Measurements from ENCODE around the gene TMEM167A.

The TMEM167A gene

DNA sequence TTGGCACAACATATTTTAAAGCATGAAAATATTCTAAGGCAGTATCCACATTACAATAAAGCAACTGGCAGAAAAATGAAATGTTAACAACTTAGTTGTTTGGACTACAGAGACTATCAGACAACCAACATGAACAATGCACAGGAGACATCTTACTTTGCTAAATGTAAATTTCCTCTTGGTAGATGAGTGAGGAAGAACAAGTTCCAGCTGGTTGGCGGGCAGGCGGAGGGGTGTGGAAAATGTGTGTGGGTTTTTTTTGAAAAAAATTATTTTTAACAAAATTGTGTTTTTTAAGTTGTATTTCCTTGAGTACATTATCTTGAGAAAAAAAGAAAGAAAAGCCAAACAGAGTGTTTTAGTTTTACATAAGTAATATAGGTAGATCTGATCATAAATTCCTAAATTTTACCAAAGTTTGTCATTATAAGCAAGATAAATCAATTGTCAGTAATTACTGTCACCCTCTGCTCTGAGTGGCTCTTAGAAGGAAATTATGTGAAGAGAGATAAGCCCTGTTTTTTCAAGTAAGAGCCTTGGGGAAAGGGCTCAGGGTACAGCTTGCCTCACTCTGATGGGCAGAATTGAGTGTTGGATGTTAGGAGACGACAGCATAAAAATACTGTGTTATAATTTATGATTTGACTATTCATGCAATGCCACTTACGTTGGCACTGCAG lies 42.5 kb downstream of the TMEM167A start:
- no peak for DNase-seq

DNA sequence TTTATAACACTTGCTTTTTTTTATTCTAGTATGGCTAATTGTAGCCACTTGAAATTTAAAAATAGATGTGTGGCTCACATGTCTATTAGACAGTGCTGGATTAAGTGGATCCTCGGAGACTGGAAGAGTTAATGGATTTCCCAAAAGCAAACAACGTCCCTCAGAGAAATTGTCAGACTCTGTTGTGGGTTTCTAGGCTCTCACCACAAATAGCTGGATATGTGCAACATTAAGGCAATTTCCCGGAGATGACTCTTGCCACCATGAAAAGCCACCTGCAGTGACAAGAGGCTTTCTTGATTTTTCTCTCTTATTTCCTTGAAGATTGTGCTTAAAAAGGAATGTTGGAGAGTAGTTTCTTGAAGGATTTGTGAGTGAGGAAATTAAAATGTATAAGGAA lies 43.2 kb downstream of the TMEM167A start:
- DNase-seq = no peak

DNA sequence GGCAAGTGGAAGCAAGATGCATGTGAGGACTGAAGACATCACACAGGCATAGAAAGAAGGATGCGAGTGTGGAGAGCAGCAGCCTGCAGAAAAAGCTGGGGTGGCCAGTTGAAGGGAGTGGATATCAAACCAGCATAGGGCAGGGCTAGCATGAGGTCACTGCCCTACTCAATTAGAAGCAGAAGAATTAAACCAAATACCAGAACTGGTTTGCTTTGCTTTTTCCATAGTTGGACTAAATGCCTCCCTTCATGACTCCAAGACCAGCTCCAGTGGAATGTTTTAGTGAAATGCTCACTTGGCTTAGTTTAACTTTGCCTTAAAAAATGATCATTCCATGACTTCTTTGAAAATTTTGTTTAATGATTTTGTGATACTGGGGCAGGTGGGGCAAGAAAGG lies 45.8 kb downstream of the TMEM167A start:
- DNase-seq = no peak

DNA sequence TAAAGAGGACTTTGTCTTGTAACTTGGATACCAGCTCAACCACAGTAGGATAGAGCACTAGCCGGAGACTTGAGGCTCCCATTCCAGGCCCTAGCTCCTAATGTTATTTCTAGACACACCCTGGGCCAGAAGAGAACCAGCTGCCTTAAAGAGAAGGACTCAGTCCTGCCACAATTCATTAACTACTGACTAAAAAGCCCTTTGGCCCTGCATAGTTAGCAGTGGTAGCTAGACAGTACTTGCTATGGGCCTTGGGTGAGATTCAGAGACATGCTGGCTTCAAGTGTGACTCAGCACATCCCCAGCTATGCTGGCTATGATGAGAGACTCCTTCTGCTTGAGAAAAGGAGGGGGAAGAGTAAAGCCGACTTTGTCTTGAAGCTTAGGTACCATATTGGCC lies 47.3 kb downstream of the TMEM167A start:
- no peak for DNase-seq

DNA sequence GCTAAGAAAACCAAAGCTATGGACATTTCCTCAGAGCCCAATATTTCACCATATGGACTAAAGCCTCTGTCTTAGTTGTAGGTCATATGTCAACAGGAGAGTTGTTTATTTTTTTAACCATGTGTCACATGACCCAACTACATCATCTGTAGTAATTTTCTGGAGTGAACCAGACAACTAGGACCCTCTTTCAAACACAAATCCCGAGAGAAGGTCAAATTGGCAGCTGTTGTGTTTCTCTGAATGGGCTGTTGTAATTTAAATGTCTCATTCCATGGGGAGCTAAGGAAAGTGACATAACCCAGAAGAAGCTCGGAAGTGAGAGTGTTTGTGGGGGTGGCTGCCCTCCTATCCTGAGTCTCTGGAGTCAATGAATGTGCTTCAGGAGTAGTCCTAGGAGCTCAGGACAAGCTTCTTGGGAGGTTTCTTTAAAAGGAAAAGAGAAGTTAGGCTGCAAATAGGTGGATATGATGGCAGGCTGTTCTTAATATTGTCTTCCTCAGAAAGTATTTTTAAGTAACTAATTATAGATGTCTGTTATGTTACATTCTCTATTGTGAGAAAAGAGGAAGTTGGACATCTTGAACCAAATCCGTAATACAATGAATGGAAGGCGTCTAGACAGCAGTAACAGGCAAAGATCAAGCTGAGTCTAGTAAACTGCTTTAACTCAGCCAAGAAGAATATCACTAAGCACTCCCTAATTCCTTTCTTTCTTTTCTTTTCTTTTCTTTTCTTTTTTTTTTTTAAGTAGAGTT lies 50.1 kb downstream of the TMEM167A start:
- DNase-seq = no peak

DNA sequence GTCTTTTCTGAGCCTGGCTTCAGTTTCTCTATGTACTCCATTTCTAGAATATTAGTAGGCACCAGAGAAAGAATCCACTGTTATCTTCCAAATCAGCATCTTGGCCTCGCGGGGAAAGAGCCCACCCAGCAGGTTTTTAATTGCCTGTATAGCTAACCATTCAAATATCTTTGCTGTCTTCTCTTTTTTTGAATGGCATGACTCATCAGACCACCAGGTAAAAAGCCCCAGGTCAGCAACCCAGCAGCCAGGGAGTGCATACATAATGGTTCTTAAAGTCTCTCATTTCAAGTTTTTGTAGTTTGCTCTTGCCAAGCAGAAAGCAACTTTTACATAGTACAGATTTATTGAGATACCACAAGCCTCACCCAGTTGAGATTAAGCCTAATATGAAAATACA lies 50.7 kb downstream of the TMEM167A start:
- DNase-seq = no peak

DNA sequence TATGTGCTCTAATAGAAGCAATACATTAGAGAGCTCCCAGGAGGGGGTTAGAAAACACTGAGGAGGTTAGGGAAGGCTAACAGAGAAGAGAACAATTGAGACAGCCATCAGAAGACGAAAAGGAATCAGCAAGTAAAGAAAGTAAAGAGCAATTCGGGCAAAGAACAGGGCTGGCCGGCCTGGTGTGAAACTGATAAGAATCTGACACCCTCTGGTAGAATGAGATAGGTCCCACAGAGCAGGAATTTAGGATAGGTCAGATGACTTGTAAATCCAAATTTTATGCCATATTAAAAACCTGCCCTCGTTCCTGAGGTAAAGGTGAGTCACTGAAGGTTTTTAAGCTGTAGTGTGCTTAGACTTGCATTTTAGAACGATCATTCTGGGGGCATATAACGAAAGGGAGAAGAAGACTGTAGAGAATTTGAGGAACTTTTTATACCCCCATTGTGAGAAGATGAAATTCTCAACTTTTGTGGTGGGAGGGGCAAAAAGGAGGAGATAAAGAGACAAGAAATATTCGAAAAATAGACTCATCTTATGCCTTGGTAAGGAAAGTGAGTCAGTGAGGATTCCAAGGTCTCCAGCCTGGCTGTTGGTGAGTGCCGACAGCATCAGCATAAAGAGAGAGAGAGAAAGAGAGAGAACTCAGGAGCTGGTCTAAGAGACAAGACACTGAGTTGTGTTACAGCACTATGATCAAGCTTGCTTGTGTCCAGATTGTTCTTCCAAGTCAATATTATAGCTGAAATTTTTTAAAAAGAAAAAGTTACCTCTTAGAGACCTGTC lies 51.3 kb downstream of the TMEM167A start:
- DNase-seq = no peak

DNA sequence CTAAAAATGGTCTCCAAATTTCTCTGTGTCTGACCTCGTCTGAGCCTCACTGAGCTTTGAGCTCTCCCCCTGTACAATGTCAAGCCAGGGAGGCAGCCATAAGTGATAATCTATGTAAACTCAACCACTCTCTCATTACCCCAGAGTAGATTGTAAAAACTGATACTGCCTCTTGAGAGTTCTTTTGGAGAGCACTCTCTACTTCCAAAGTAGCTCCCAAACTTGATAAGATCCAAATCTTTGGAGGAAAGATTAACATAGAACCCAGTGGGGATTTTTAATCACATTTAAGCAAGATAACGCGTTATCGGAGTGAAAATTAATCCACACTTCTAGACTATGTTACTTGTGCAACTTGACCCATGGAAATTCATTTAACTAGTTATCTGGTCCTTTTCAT lies 54.9 kb downstream of the TMEM167A start:
- DNase-seq = no peak

DNA sequence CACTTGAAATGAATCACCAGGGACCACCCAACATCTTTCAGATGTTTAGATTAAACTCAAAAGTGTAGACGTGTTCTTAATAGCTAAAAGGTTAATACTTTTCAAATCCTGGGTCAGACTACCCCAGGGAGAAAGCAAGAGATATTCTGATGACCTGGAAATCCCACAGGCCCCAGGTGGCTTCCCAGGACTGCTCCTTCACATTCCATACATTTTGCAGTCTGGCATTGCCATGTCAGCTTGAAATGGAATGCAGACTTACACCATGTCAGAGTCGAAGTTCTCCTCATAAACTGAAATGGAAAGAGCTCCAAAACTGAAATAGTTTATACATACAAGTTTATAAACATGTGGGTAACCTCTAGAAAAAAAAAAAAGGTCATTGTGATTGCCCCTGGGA lies 61.5 kb downstream of the TMEM167A start:
- no peak for DNase-seq

DNA sequence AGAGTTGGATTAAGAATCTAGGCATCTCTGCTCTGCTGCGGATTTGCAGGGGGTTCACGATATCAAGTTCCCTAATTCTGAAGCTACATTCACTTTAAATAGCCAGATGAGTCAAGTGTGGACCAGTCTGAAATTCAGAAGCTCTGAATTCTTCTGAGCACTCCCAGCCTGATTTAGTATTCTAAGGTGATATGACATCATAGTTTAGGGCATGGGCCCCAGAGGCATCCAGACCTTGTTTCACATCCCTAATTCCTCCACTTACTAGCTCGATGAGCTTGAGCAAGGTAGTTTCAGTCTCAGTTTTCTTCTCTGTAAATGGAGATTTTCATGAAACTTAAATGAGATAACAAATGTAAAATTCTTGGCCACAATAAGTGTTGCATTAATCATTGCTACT lies 65.2 kb downstream of the TMEM167A start:
- no peak for DNase-seq

DNA sequence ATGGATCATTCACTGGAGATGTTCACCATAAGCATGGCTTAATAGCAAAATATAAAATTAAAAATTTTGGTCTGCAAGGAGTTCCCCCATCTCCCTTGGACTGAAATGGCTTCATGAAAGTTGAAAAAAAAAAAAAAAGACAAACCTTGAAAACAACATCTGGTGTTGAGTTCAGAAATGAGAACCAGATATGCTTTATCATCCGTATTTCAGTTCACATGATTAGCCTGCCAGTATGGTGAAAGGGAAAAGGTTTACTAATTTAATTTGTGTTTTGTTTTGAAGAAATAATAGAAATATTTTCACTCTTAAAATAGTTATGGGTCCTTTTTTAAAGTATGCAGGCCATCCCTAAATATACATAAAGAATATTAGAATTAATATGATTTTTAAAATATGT lies 67.8 kb downstream of the TMEM167A start:
- DNase-seq = no peak

DNA sequence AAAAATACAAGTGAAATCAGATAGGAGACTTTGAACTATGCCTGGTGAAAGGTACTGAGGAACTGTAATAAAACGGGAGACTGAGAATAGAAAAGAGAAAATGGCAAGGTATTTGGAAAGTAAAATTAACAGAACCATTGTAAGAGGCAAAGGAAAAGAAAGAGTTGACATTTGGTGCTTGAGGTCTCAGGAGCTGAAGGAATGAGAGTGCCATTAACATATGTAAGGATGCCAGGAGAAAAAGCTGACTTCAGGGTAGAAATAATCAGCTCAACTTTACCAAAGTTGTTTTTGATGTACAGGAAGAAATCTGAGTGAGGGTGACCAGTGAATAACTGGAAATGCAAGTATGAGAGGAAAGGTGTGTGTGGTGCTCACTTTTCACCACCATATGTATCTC lies 69.4 kb downstream of the TMEM167A start:
- DNase-seq = no peak

DNA sequence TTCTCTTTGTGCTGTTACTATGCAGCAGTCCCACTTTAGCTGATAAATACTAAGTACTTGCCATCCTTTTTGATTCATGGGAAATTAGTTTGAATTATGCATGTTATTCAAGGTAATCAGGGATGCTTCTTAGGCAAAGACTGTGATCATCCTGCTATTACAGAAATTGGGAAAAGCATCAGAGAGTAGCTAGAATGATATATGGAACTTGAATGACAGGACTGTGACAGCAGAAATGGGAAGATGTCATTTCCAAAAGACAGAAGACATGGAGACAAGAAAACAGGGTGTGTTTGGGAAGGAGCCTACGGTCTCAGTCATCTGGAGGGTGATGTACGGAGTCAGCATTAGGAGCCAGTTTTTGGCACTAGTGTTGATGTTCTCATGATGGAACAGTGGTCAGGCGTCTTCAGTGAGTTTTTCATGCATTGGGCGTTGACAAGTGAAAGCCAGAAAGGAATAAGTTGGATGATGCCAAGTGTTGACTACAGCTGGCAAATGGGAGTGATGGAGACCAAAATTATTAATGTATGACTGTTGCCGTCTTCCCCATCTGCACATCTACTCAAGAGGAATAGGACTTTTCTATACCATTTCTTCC lies 70.4 kb downstream of the TMEM167A start:
- DNase-seq = no peak

DNA sequence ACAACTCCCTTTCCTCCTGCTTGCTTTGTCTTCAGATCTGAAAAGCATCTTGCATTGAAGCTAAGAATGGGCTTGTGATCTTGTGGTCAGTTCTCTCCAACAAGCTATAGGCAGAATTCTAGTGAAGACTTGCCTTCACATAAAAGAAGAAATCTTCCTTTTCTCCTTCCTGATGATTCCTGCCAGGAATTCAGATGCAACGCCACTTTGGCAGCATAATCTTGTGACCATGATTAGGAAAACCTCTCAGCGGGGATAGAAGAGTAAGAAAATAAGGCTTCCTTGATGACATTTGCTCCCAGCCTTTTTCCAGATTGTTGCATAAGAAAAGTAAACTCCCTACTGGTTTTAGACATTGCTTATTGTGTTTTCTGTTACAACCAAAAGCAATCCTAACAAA lies 73.4 kb downstream of the TMEM167A start:
- no peak for DNase-seq

Data from DMS 273 treated with DMSO at 0.1 percent for 48 hours (cell line).